ENCODE data around the gene CPED1. TPM values are rescaled to one million over a fixed set of nuclear protein-coding genes. Genes with fewer than 3 reads are reported as not detected.

Gene CPED1
- total RNA-seq, 1 donor from 2014 or later: not detected

- H3F3A ChIP-seq (ENCODE audit: low read depth): no peaks in the 10 kb centered on the region
- no peak overlapping the region for H3K4me3 ChIP-seq
- H3K27me3 ChIP-seq: no peaks in the 10 kb centered on the region
- H3K9me3 ChIP-seq (ENCODE audit: low read depth): no peaks in the 10 kb centered on the region
- Mint-ChIP-seq H3K27ac (peak overlapping the region; percentile 55), H3K27me3 (ENCODE audit: insufficient read depth, low read depth) (peaks cover 2% of the 10 kb centered on the region), H3K36me3 (no peaks in the 10 kb centered on the region), H3K4me1 (peaks cover 9% of the 10 kb centered on the region), H3K4me3 (no peak overlapping the region), H3K9me3 (no peaks in the 10 kb centered on the region)
- no peaks in the 10 kb centered on the region for H4K20me1 ChIP-seq (ENCODE audit: low read depth)
- peak; percentile 7 for DNase-seq (ENCODE audit: low spot score)
- no peaks in the 10 kb centered on the region for H3K36me3 ChIP-seq
- TF ChIP-seq EZH2 (IDR thresholded peaks at IDR 0.05) (no peak), EZH2phosphoT487 (IDR thresholded peaks at IDR 0.05) (no peak)
- TF ChIP-seq, protein P1, sequence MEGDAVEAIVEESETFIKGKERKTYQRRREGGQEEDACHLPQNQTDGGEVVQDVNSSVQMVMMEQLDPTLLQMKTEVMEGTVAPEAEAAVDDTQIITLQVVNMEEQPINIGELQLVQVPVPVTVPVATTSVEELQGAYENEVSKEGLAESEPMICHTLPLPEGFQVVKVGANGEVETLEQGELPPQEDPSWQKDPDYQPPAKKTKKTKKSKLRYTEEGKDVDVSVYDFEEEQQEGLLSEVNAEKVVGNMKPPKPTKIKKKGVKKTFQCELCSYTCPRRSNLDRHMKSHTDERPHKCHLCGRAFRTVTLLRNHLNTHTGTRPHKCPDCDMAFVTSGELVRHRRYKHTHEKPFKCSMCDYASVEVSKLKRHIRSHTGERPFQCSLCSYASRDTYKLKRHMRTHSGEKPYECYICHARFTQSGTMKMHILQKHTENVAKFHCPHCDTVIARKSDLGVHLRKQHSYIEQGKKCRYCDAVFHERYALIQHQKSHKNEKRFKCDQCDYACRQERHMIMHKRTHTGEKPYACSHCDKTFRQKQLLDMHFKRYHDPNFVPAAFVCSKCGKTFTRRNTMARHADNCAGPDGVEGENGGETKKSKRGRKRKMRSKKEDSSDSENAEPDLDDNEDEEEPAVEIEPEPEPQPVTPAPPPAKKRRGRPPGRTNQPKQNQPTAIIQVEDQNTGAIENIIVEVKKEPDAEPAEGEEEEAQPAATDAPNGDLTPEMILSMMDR (IDR thresholded peaks at IDR 0.05): no peak
- peaks cover 10% of the 10 kb centered on the region for H3K4me1 ChIP-seq
- H3K27ac ChIP-seq: no peak overlapping the region
- H3K79me2 ChIP-seq (ENCODE audit: low read depth): no peaks in the 10 kb centered on the region
- H3K9ac ChIP-seq: no peak overlapping the region
- H2AFZ ChIP-seq (replicated peaks): peak overlapping the region; percentile 57
- no peak overlapping the region for H3K4me2 ChIP-seq
Observed at GRCh38 chr7:121006711-121007315, 18.3 kb downstream of the CPED1 start.

DNA sequence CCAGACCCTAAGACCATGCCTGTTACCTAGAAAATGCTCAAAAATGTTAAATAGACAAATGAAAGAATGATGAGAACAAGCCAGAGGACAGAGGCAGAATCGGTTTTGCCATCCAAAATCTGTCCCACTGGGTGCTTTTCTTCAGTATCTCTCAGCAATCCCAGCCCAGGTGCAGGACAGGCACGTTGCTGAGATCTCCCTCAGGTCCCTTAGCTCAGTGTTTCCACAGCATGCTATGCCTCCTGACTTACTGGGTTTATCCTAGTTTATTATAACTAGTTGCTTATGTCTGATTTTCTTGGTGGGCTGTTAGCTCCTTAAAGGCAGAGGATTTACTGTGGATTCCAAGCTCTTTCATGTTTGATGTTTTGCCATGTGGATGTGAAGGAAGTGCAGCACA lies 20.3 kb downstream of the CPED1 start:
- H3K9me3 ChIP-seq (ENCODE audit: low read depth): no peaks in the 10 kb centered on the region

DNA sequence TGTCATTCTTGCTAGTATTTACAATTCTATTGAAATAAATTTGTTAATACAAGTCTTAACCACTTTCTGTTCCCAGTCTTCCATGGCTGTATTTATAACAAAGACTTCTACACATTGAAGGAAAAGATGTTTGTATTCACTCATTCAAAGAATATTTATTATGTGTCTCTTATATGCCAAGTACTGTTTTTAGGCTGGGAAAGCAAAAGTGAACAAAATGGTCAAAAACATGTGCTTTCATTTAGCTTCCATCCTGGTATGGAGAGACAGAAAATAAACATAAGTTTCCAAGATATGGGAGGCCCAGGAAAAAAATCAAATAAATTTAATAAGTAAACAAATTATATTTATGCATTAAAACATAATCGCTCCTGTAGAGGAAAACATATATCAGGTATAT lies 22.9 kb downstream of the CPED1 start:
- Histone ChIP-seq H3K4me2 (no peak overlapping the region), H3K9ac (no peak overlapping the region), H3K27ac (no peak overlapping the region), H2AFZ (replicated peaks) (no peak overlapping the region), H4K20me1 (ENCODE audit: low read depth) (no peaks in the 10 kb centered on the region), H3K4me1 (peaks cover 8% of the 10 kb centered on the region), H3K27me3 (no peaks in the 10 kb centered on the region), H3F3A (ENCODE audit: low read depth) (no peaks in the 10 kb centered on the region), H3K9me3 (ENCODE audit: low read depth) (no peaks in the 10 kb centered on the region), H3K4me3 (no peak overlapping the region), H3K79me2 (ENCODE audit: low read depth) (no peaks in the 10 kb centered on the region), H3K36me3 (no peaks in the 10 kb centered on the region)
- H3K27ac Mint-ChIP-seq: no peak overlapping the region
- TF ChIP-seq EZH2phosphoT487 (IDR thresholded peaks at IDR 0.05) (no peak), EZH2 (IDR thresholded peaks at IDR 0.05) (no peak)
- TF ChIP-seq, protein P1 (IDR thresholded peaks at IDR 0.05): no peak
- peaks cover 5% of the 10 kb centered on the region for H3K4me1 Mint-ChIP-seq
- H3K4me3 Mint-ChIP-seq: no peak overlapping the region
- H3K36me3 Mint-ChIP-seq: no peaks in the 10 kb centered on the region
- no peaks in the 10 kb centered on the region for H3K27me3 Mint-ChIP-seq (ENCODE audit: insufficient read depth, low read depth)
- no peaks in the 10 kb centered on the region for H3K9me3 Mint-ChIP-seq
- DNase-seq (ENCODE audit: low spot score): no peak

More for the DNA sequence above, 20.3 kb downstream of the CPED1 start:
- peaks cover 9% of the 10 kb centered on the region for H3K4me1 Mint-ChIP-seq
- TF ChIP-seq EZH2 (IDR thresholded peaks at IDR 0.05) (no peak), EZH2phosphoT487 (IDR thresholded peaks at IDR 0.05) (no peak)
- TF ChIP-seq, protein P1 (IDR thresholded peaks at IDR 0.05): no peak
- Histone ChIP-seq H3K27ac (no peak overlapping the region), H4K20me1 (ENCODE audit: low read depth) (no peaks in the 10 kb centered on the region), H3K4me1 (peaks cover 10% of the 10 kb centered on the region), H3K4me3 (no peak overlapping the region), H3K27me3 (no peaks in the 10 kb centered on the region), H2AFZ (replicated peaks) (no peak overlapping the region), H3K9ac (no peak overlapping the region), H3F3A (ENCODE audit: low read depth) (no peaks in the 10 kb centered on the region), H3K4me2 (no peak overlapping the region), H3K79me2 (ENCODE audit: low read depth) (no peaks in the 10 kb centered on the region), H3K36me3 (no peaks in the 10 kb centered on the region)
- no peak for DNase-seq (ENCODE audit: low spot score)
- H3K4me3 Mint-ChIP-seq: no peak overlapping the region
- no peak overlapping the region for H3K27ac Mint-ChIP-seq
- H3K9me3 Mint-ChIP-seq: no peaks in the 10 kb centered on the region
- no peaks in the 10 kb centered on the region for H3K27me3 Mint-ChIP-seq (ENCODE audit: insufficient read depth, low read depth)
- H3K36me3 Mint-ChIP-seq: no peaks in the 10 kb centered on the region
